HepG2 (cell line): ENCODE data around the gene GRPEL2. TPM values are rescaled to one million over a fixed set of nuclear protein-coding genes. Genes with fewer than 3 reads are reported as not detected.

ENCODE experiments used
- CBX2 ChIP-seq, 2 experiments: fragments of 200-600 bp in 1 of 2; sonication (generic); formaldehyde crosslinking in 1 of 2; IDR thresholded peaks; 2 replicates each; pipeline versions ENCODE4 v1.7.0 to v1.8.1; 2018 to 2022; ENCODE audit warnings: low read depth in 2 of 2, low read length in 1 of 2, mild to moderate bottlenecking in 1 of 2, missing genetic modification reagents in 1 of 2
- CCAR2 ChIP-seq: fragments of 200-400 bp; formaldehyde crosslinking; optimal IDR thresholded peaks from 2 replicates; pipeline ENCODE3; 2018; ENCODE audit warnings: low read depth, mild to moderate bottlenecking, low read length, moderate library complexity
- CENPX ChIP-seq: sonication (generic); formaldehyde crosslinking; IDR thresholded peaks from 2 replicates; pipeline ENCODE4 v1.9.0; 2021; ENCODE audit warnings: mild to moderate bottlenecking, missing genetic modification reagents, moderate library complexity
- CSRNP2 ChIP-seq: sonication (generic); formaldehyde crosslinking; conservative IDR thresholded peaks from 2 replicates; pipeline ENCODE4 v1.8.0; 2022; ENCODE audit warnings: low read depth, missing genetic modification reagents
- DMAP1 ChIP-seq: IDR thresholded peaks from 2 replicates; pipeline ENCODE4 v1.6.1; 2016
- GTF2F1 ChIP-seq: fragments of 150-350 bp; IDR thresholded peaks from 2 replicates; pipeline ENCODE4 v1.6.1; 2014; ENCODE audit warnings: low read length
- ISL2 ChIP-seq: sonication (generic); formaldehyde crosslinking; IDR thresholded peaks from 2 replicates; pipeline ENCODE4 v1.5.0; 2020; ENCODE audit warnings: missing genetic modification reagents
- JUND ChIP-seq: sonication (generic); formaldehyde crosslinking; IDR thresholded peaks from 2 replicates; pipeline ENCODE4 v1.8.0; 2022; ENCODE audit warnings: mild to moderate bottlenecking, missing genetic modification reagents
- MAFK ChIP-seq, 2 experiments: IDR thresholded peaks in 1 of 2; conservative IDR thresholded peaks in 1 of 2; 2 replicates each; pipeline ENCODE4 v1.6.1; 2011; ENCODE audit warnings: improper control_type of control experiment in 2 of 2, low read length in 2 of 2
- MYC ChIP-seq: sonication (generic); formaldehyde crosslinking; IDR thresholded peaks from 2 replicates; pipeline ENCODE4 v1.9.0; 2021; ENCODE audit warnings: missing genetic modification reagents, borderline replicate concordance
- NRL ChIP-seq: sonication (generic); formaldehyde crosslinking; IDR thresholded peaks from 2 replicates; pipeline ENCODE4 v1.5.0; 2020; ENCODE audit warnings: missing genetic modification reagents, mild to moderate bottlenecking, moderate library complexity, borderline replicate concordance
- PHF8 ChIP-seq: sonication (generic); formaldehyde crosslinking; IDR thresholded peaks from 2 replicates; pipeline ENCODE4 v1.5.0; 2020; ENCODE audit warnings: missing genetic modification reagents
- SAP130 ChIP-seq: IDR thresholded peaks from 2 replicates; pipeline ENCODE4 v1.6.1; 2016; ENCODE audit warnings: low read depth
- TBL1XR1 ChIP-seq: fragments of 150-350 bp; IDR thresholded peaks from 2 replicates; pipeline ENCODE4 v1.6.1; 2014; ENCODE audit warnings: borderline replicate concordance, low read length; ENCODE audit not compliant: partially characterized antibody
- U2AF1 ChIP-seq: fragments of 200-400 bp; formaldehyde crosslinking; optimal IDR thresholded peaks from 2 replicates; pipeline ENCODE3; 2017; ENCODE audit warnings: mild to moderate bottlenecking, low read depth, low read length
- YEATS2 ChIP-seq: sonication (generic); formaldehyde crosslinking; IDR thresholded peaks from 2 replicates; pipeline ENCODE4 v1.4.0; 2020; ENCODE audit warnings: missing genetic modification reagents, borderline replicate concordance
- YEATS4 ChIP-seq: sonication (generic); formaldehyde crosslinking; IDR thresholded peaks from 2 replicates; pipeline ENCODE4 v1.4.0; 2020; ENCODE audit warnings: missing genetic modification reagents, borderline replicate concordance
- ZFP37 ChIP-seq: sonication (generic); formaldehyde crosslinking; IDR thresholded peaks from 2 replicates; pipeline ENCODE4 v1.4.0; 2020; ENCODE audit warnings: missing genetic modification reagents, borderline replicate concordance
- ZNF136 ChIP-seq: sonication (generic); formaldehyde crosslinking; IDR thresholded peaks from 2 replicates; pipeline ENCODE4 v1.8.1; 2022; ENCODE audit warnings: low read depth, mild to moderate bottlenecking, moderate library complexity, missing genetic modification reagents
- ZNF17 ChIP-seq: sonication (generic); formaldehyde crosslinking; IDR thresholded peaks from 2 replicates; pipeline ENCODE4 v1.5.0; 2020; ENCODE audit warnings: mild to moderate bottlenecking, missing genetic modification reagents
- ZNF33A ChIP-seq: sonication (generic); formaldehyde crosslinking; IDR thresholded peaks from 2 replicates; pipeline ENCODE4 v1.5.1; 2020; ENCODE audit warnings: missing genetic modification reagents, mild to moderate bottlenecking, moderate library complexity, borderline replicate concordance
- ZNF34 ChIP-seq: sonication (generic); formaldehyde crosslinking; IDR thresholded peaks from 2 replicates; pipeline ENCODE4 v1.4.0; 2020; ENCODE audit warnings: mild to moderate bottlenecking, missing genetic modification reagents, borderline replicate concordance
- ZNF430 ChIP-seq: sonication (generic); formaldehyde crosslinking; IDR thresholded peaks from 2 replicates; pipeline ENCODE4 v1.9.0; 2021; ENCODE audit warnings: mild to moderate bottlenecking, missing genetic modification reagents
- ZNF496 ChIP-seq: sonication (generic); formaldehyde crosslinking; IDR thresholded peaks from 2 replicates; pipeline ENCODE4 v1.8.1; 2023; ENCODE audit warnings: mild to moderate bottlenecking, moderate library complexity, missing genetic modification reagents; ENCODE audit not compliant: insufficient replicate concordance
- ZSCAN9 ChIP-seq: IDR thresholded peaks from 2 replicates; pipeline ENCODE4 v1.6.1; 2016; ENCODE audit warnings: borderline replicate concordance
- polyA plus RNA-seq, 8 experiments: library from polyadenylated mRNA; depleted of rRNA in 3 of 8; stranded (reverse) in 7 of 8; unstranded in 1 of 8; fragments of >200 nt; fragmentation: Illumina TruSeq in 4 of 8; extraction: Trizol in 4 of 8; gene quantifications; 2 replicates each; pipeline versions ENCODE4 v1.2.1 to v1.2.3, GENCODE V29; 2011 to 2016; ENCODE audit warnings: low read depth in 4 of 8, missing spikeins in 1 of 8, mixed read lengths in 1 of 8; ENCODE audit not compliant: insufficient read depth in 1 of 8
- total RNA-seq, 5 experiments: library from RNA; depleted of rRNA; stranded (reverse); fragments of >200 nt; fragmentation: Illumina TruSeq; extraction: Trizol; gene quantifications; 2 replicates each; pipeline ENCODE4 v1.2.3, GENCODE V29; 2016; ENCODE audit warnings: low read depth in 1 of 5
- TF ChIP-seq, protein P1 (sequence below): sonication (generic); formaldehyde crosslinking; IDR thresholded peaks from 2 replicates; pipeline ENCODE4 v1.5.1; 2020; ENCODE audit warnings: missing genetic modification reagents, mild to moderate bottlenecking, borderline replicate concordance
- TF ChIP-seq, protein P2 (sequence below): sonication (generic); formaldehyde crosslinking; IDR thresholded peaks from 2 replicates; pipeline ENCODE4 v1.4.0; 2020; ENCODE audit warnings: mild to moderate bottlenecking, low read depth, missing genetic modification reagents

Gene GRPEL2
- total and polyA plus RNA-seq, 2 of the 13 experiments (the other 11 are each of a cell fraction or from before 2014, with no cell fraction given): 13.1 to 16.6 TPM

DNA sequence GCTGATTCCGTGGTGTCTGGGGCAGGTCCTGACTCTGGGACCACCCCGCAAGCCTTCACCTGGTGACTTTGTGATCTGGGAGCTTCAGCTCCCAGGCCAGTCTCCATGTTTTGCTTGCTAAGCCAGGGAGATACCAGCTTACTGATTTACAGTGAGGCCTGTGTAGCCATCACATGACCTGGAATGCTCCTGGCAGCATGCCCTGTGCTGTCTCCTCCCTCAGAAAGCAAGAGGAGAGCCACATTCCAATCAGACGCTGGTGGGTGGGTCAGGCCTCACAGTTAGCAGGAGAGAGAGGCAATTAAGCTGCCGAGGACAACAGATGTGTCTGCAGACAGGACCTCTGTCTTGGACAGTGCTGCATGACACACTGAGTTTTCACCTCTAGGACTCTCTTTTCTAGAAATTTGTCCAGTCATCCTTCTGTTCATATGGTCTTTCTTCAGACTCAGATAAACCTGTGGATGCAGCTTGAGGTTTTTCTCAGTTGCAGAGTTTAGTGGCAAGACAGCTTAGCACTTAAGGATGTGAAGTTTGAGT lies 24.4 kb upstream of the GRPEL2 start (continued):
- no peak for TF ChIP-seq TBL1XR1
- TF ChIP-seq MAFK (conservative IDR thresholded peaks at IDR 0.05 in 1 of 2, IDR thresholded peaks at IDR 0.05 in 1 of 2; ENCODE audit: low read length in 2 of 2): no peak
- TF ChIP-seq U2AF1: no peak
- TF ChIP-seq ZNF430: peak; percentile 82; the same call in 1 of the 2 replicates
- TF ChIP-seq SAP130 (CRISPR knock-in tag): peak; percentile 80
- TF ChIP-seq ZNF33A (CRISPR knock-in tag): no peak
- peak; percentile 49; the same call in 1 of the 2 replicates for TF ChIP-seq MYC (CRISPR knock-in tag)
- TF ChIP-seq NRL (CRISPR knock-in tag): no peak
- TF ChIP-seq ZNF136: no peak
- TF ChIP-seq CSRNP2: no peak
- no peak for TF ChIP-seq ZFP37 (CRISPR knock-in tag)
- no peak for TF ChIP-seq JUND
- TF ChIP-seq ISL2 (CRISPR knock-in tag): 0 out of 2 replicates have a peak, but pooled peaks have one; percentile 41
- no peak for TF ChIP-seq ZNF34 (CRISPR knock-in tag)
- no peak for TF ChIP-seq ZNF496 (CRISPR knock-in tag)
- TF ChIP-seq YEATS2 (CRISPR knock-in tag): peak; percentile 28; the same call in 1 of the 2 replicates
- no peak for TF ChIP-seq CCAR2
- TF ChIP-seq, protein P1, sequence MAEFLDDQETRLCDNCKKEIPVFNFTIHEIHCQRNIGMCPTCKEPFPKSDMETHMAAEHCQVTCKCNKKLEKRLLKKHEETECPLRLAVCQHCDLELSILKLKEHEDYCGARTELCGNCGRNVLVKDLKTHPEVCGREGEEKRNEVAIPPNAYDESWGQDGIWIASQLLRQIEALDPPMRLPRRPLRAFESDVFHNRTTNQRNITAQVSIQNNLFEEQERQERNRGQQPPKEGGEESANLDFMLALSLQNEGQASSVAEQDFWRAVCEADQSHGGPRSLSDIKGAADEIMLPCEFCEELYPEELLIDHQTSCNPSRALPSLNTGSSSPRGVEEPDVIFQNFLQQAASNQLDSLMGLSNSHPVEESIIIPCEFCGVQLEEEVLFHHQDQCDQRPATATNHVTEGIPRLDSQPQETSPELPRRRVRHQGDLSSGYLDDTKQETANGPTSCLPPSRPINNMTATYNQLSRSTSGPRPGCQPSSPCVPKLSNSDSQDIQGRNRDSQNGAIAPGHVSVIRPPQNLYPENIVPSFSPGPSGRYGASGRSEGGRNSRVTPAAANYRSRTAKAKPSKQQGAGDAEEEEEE: no peak
- TF ChIP-seq ZSCAN9 (CRISPR knock-in tag): 0 out of 2 replicates have a peak, but pooled peaks have one; percentile 22
- no peak for TF ChIP-seq PHF8 (CRISPR knock-in tag)
- peak; percentile 59 for TF ChIP-seq YEATS4 (CRISPR knock-in tag)
- no peak for TF ChIP-seq CBX2 (IDR thresholded peaks at IDR 0.05; ENCODE audit: low read depth, low read length)
- TF ChIP-seq CBX2 (CRISPR knock-in tag; IDR thresholded peaks at IDR 0.05; ENCODE audit: low read depth): no peak
- TF ChIP-seq DMAP1 (CRISPR knock-in tag): peak; percentile 48; the same call in 1 of the 2 replicates
- TF ChIP-seq CENPX (CRISPR knock-in tag): no peak
- no peak for TF ChIP-seq GTF2F1
- TF ChIP-seq ZNF17 (CRISPR knock-in tag): no peak
- TF ChIP-seq, protein P2, sequence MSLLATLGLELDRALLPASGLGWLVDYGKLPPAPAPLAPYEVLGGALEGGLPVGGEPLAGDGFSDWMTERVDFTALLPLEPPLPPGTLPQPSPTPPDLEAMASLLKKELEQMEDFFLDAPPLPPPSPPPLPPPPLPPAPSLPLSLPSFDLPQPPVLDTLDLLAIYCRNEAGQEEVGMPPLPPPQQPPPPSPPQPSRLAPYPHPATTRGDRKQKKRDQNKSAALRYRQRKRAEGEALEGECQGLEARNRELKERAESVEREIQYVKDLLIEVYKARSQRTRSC (CRISPR knock-in tag): no peak
